Testis (tissue), 2 donors: ENCODE results near the gene NXPH4.

ENCODE experiments used
- POLR2A ChIP-seq: fragments of 450-650 bp; IDR thresholded peaks from one replicate; pipeline ENCODE4 v1.6.1; 2017; ENCODE audit warnings: antibody characterized with exemption, mild to moderate bottlenecking, moderate library complexity
- TF ChIP-seq, protein P1 (sequence below), 3 experiments: fragments of 450-650 bp in 2 of 3; fragments of 200-600 bp in 1 of 3; sonication (generic) in 1 of 3; IDR thresholded peaks; one replicate each; pipeline ENCODE4 v1.5.1; 2016 to 2019; ENCODE audit warnings: antibody characterized with exemption in 3 of 3, mild to moderate bottlenecking in 2 of 3, moderate library complexity in 1 of 3

DNA sequence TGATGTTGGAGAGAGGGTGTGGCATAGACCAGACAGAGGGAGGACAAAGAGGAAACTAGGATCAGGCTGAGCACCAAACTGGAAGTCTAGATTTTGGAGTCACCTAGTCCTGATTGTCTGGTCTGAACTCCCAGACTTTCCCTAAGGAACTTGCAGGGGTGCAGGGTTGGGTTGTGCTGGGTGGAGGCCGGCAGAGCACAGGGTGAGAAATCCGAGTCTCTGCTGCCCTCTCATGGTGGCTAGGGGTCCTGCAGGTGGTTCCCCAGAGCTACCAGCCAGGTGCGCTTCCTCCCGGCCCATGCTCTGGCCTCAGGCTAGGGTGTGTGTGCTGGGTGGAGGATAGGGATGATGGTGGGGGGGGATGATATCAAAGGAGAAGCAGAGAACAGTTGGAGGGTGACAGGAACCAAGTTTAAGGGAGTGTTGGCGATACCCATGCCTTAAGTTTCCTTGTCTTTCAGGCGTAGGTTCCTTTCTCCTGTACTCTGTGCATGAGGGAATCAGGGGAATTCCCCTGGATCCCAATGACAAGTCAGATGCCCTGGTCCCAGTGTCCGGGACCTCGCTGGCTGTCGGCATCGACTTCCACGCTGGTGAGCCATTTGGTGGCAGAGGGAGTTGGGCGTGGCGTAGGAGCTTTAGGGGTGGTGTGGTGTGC lies 33.5 kb upstream of the NXPH4 start:
- TF ChIP-seq, protein P1, sequence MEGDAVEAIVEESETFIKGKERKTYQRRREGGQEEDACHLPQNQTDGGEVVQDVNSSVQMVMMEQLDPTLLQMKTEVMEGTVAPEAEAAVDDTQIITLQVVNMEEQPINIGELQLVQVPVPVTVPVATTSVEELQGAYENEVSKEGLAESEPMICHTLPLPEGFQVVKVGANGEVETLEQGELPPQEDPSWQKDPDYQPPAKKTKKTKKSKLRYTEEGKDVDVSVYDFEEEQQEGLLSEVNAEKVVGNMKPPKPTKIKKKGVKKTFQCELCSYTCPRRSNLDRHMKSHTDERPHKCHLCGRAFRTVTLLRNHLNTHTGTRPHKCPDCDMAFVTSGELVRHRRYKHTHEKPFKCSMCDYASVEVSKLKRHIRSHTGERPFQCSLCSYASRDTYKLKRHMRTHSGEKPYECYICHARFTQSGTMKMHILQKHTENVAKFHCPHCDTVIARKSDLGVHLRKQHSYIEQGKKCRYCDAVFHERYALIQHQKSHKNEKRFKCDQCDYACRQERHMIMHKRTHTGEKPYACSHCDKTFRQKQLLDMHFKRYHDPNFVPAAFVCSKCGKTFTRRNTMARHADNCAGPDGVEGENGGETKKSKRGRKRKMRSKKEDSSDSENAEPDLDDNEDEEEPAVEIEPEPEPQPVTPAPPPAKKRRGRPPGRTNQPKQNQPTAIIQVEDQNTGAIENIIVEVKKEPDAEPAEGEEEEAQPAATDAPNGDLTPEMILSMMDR (IDR thresholded peaks at IDR 0.05), result peak; percentile 87 to 91 (median 89)
- no peak for TF ChIP-seq POLR2A
